Measurements from ENCODE around the gene SYK.
A peak's percentile ranks its signal among the peaks of the same experiment; 100 is the strongest.
"Not testable (repeated sequence)": the region's sequence is repeated elsewhere in the genome, so short reads cannot be mapped to it uniquely, and the experiment has no call there.

Gene SYK

DNA sequence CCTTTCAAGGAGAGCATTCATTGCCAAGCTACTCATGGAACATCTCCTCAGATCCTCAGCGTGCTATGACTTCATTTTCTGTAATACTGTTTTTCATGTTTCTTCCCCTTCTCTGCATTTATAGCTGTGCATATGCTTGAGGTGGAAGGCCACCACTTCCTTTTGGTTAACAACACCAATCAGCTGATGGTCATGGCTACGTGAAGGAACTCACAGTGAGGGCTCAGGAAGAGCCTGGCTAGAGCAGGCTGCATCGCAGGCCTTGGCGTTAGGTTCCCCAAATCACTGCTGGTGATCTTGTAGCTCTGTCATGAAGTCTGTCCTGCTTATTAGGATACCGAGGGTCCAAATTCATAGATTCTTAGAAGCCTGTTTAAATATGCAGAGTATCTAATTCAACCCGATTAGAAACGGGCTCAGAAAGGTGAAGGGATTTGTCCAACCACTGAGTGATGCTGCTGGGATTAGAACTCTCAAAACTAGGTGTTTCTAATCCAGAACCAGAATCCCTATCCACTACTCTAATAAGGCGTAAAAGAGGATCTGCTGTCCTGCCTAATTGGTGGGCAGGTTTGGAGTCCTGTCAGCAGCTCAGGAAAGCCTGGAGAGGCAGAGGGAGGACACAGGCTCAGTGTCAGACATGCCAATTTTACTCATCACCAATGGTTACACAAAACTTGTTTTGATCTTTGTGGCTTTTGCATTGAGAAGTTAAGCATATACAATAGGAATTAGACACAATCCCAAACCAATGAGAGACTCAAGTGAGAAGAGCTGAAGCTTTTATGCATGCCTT is 7.5 kb downstream of the SYK start:
- peak; percentile 94 for FAIRE-seq
- TF ChIP-seq SPI1 (IDR thresholded peaks at IDR 0.05; ENCODE audit: low read depth, low read length) (peak; percentile 36; the same call in 1 of the 2 replicates), POLR2AphosphoS5 (IDR thresholded peaks at IDR 0.05; ENCODE audit: low read depth, low read length) (no peak)
- no peak for DNase-seq (ENCODE audit: insufficient read length, low spot score)

DNA sequence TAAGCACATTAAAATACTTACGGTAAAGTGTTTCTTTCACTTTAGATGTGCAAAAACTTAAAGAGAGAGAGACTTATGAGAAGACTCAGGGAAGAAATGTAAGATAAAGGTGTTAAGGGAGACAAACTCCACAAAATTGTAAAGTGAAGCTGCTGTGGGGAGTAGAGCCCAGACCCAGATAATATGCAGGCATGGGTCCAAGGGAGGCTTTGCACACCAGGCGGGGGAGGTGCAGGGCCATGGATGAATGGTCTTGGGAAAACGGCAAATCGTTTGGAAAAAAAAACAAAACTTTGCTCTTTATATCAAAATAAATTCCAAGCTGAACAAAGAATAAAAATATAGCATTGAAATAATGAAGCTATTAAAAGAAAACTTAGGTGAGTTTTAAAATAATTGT is 9.1 kb downstream of the SYK start:
- FAIRE-seq (peak; percentile 56), DNase-seq (ENCODE audit: insufficient read length, low spot score) (no peak)
- TF ChIP-seq PAX5 (IDR thresholded peaks at IDR 0.05; ENCODE audit: insufficient read depth, low read length, severe bottlenecking) (no peak), SPI1 (IDR thresholded peaks at IDR 0.05; ENCODE audit: low read depth, low read length) (no peak), POLR2AphosphoS5 (IDR thresholded peaks at IDR 0.05; ENCODE audit: low read depth, low read length) (no peak), POU2F2 (IDR thresholded peaks at IDR 0.05; ENCODE audit: low read depth, low read length) (no peak), POLR2A (IDR thresholded peaks at IDR 0.05; ENCODE audit: low read depth, low read length) (no peak), TAF1 (IDR thresholded peaks at IDR 0.05; ENCODE audit: low read depth, low read length) (no peak)

DNA sequence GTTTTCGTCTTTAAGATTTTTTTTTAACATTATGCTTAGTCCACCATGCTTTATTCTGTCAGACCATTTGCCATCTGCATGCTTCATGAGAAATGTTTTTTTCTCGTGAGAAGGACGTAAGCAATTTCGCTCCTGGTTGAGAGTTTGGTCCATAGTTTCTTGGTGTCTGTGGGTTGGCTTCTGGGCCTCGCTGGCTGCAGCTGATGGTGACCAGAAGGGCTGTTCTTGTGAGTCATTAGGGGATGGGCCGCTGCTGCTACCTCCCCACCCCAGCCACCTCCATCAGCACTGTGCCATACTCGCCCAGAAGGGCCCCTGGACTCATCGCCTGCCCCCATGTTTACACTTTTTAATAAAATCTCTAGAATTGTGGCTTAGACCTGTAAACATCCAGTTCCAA is 11.4 kb downstream of the SYK start:
- no peak for DNase-seq (ENCODE audit: insufficient read length, low spot score)
- no peak for FAIRE-seq
- no peak for TF ChIP-seq POU2F2 (IDR thresholded peaks at IDR 0.05; ENCODE audit: low read depth, low read length)
- no peak for TF ChIP-seq POLR2A (IDR thresholded peaks at IDR 0.05; ENCODE audit: low read depth, low read length)
- no peak for TF ChIP-seq PAX5 (IDR thresholded peaks at IDR 0.05; ENCODE audit: insufficient read depth, low read length, severe bottlenecking)

GRCh38 chr9:90813523-90813922 is 11.9 kb downstream of the SYK start:
- TF ChIP-seq PAX5 (IDR thresholded peaks at IDR 0.05; ENCODE audit: insufficient read depth, low read length, severe bottlenecking) (no peak), SPI1 (IDR thresholded peaks at IDR 0.05; ENCODE audit: low read depth, low read length) (no peak), POU2F2 (IDR thresholded peaks at IDR 0.05; ENCODE audit: low read depth, low read length) (no peak), TAF1 (IDR thresholded peaks at IDR 0.05; ENCODE audit: low read depth, low read length) (no peak), POLR2AphosphoS5 (IDR thresholded peaks at IDR 0.05; ENCODE audit: low read depth, low read length) (no peak), POLR2A (IDR thresholded peaks at IDR 0.05; ENCODE audit: low read depth, low read length) (no peak)
- FAIRE-seq (peak; percentile 76), DNase-seq (ENCODE audit: insufficient read length, low spot score) (no peak)

- no peak for TF ChIP-seq TAF1 (IDR thresholded peaks at IDR 0.05; ENCODE audit: low read depth, low read length)
- TF ChIP-seq POU2F2 (IDR thresholded peaks at IDR 0.05; ENCODE audit: low read depth, low read length) = no peak
- FAIRE-seq (peak; percentile 85), DNase-seq (ENCODE audit: insufficient read length, low spot score) (no peak)
These were observed 12.7 kb downstream of the SYK start for GRCh38 chr9:90814355-90814754.

DNA sequence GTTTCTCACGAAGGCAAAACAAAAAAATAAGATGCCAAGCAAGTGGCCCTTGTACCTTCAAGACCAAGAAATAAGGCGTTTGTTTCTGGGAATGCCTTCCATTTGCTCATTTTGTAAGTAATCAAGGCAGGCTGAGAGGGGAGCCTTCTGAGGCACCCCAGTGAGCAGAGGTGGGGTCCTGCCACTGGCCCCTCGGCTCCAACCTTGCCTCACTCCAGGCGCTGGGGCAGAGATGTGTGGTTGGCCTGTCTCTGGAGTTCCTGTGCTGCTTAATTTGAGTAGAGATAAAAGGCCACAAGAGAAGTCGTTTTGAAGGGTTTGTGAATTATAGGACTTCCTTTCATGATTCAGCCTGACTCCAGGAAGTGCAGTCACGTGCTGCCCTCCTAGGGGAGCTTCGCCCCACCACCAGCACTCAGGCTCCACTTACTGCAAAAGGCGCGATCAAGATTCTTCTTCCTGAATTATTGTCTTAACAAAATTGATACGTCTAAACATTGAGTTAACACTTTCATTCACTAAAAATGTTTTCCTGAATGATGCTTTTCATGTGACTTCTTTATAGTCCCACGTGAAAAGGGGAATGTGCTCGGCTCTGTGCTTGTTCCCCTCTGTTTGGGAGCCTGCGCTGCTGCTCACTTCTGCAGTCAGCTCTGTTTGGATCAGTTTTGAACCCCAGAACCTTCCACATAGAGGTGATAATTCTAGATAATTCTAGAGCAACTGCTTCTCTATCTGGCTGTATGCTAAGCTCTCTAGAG is 13.7 kb downstream of the SYK start:
- FAIRE-seq (peak; percentile 80), DNase-seq (ENCODE audit: insufficient read length, low spot score) (no peak)
- TF ChIP-seq SPI1 (IDR thresholded peaks at IDR 0.05; ENCODE audit: low read depth, low read length) = no peak
- TF ChIP-seq POU2F2 (IDR thresholded peaks at IDR 0.05; ENCODE audit: low read depth, low read length) = no peak
- TF ChIP-seq POLR2A (IDR thresholded peaks at IDR 0.05; ENCODE audit: low read depth, low read length) = no peak
- TF ChIP-seq PAX5 (IDR thresholded peaks at IDR 0.05; ENCODE audit: insufficient read depth, low read length, severe bottlenecking) = no peak
- TF ChIP-seq TAF1 (IDR thresholded peaks at IDR 0.05; ENCODE audit: low read depth, low read length) = no peak
- no peak for TF ChIP-seq POLR2AphosphoS5 (IDR thresholded peaks at IDR 0.05; ENCODE audit: low read depth, low read length)

DNA sequence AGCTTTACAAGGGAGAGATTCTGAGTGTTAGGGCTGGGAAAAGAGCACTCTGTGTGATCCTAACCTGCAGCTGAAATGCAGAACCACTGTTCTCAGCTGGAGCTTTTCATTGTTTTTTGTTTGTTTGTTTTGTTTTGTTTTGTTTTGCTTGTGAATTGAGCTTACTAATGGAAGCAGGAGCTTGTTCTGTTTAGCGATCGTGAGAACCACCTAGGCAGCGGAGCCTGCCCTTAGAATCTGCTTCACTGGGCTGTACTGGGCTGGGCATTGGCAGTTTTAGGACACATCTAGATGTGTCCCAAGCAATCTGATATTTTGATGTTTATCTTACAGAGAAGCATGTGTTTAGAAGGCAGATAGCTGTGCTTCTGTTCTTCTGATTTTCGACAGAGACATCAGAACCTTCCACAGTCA is 14.3 kb downstream of the SYK start:
- no peak for DNase-seq (ENCODE audit: insufficient read length, low spot score)
- TF ChIP-seq POLR2AphosphoS5 (IDR thresholded peaks at IDR 0.05; ENCODE audit: low read depth, low read length) = no peak
- FAIRE-seq = peak; percentile 20

DNA sequence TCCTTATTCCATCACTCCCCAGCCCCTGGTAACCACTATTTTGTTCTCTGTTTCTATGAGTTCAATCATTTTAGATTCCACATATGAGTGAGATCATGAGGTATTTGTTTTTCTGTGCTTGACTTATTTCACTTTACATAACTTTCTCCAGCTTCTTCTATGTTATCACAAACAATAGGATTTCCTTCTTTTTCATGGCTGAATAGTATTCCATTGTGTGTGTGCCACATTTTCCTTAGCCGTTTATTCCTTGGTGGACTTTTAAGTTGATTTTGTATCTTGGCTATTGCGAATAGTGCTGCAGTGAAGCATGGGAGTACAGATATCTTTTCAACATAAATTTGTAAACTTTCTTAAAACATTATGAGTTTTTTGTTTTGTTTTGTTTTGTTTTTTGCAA is 15.1 kb downstream of the SYK start:
- TF ChIP-seq POLR2A (IDR thresholded peaks at IDR 0.05; ENCODE audit: low read depth, low read length) (no peak), PAX5 (IDR thresholded peaks at IDR 0.05; ENCODE audit: insufficient read depth, low read length, severe bottlenecking) (no peak), SPI1 (IDR thresholded peaks at IDR 0.05; ENCODE audit: low read depth, low read length) (no peak), POU2F2 (IDR thresholded peaks at IDR 0.05; ENCODE audit: low read depth, low read length) (no peak), POLR2AphosphoS5 (IDR thresholded peaks at IDR 0.05; ENCODE audit: low read depth, low read length) (no peak), TAF1 (IDR thresholded peaks at IDR 0.05; ENCODE audit: low read depth, low read length) (no peak)
- DNase-seq (ENCODE audit: insufficient read length, low spot score) = no peak
- FAIRE-seq = peak; percentile 13

DNA sequence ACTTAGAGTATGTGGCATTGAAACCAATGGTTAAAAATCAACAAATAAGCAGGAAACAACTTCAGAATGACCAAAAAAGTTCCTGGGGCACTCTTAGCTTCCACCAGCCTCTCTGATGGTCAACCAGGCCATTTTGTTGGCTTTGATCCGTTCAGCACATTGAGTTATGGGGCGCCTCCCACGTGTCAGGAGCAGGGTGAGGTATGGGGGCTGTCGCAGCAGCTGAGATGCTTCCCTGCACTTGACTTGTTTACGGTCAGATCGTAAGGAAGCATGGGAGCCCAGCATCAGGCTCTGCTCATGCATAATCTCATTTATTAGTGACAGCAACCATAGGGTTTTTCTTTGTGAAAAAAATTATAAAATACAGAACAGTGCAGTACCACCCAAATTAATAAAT is 16.7 kb downstream of the SYK start:
- DNase-seq (ENCODE audit: insufficient read length, low spot score) (no peak), FAIRE-seq (no peak)
- TF ChIP-seq POLR2A (IDR thresholded peaks at IDR 0.05; ENCODE audit: low read depth, low read length) = no peak
- TF ChIP-seq TAF1 (IDR thresholded peaks at IDR 0.05; ENCODE audit: low read depth, low read length) = no peak
- TF ChIP-seq PAX5 (IDR thresholded peaks at IDR 0.05; ENCODE audit: insufficient read depth, low read length, severe bottlenecking) = no peak
- TF ChIP-seq POLR2AphosphoS5 (IDR thresholded peaks at IDR 0.05; ENCODE audit: low read depth, low read length) = no peak
- no peak for TF ChIP-seq SPI1 (IDR thresholded peaks at IDR 0.05; ENCODE audit: low read depth, low read length)
- no peak for TF ChIP-seq POU2F2 (IDR thresholded peaks at IDR 0.05; ENCODE audit: low read depth, low read length)

- not testable (repeated sequence) for DNase-seq (ENCODE audit: insufficient read length, low spot score); FAIRE-seq
These were observed 18.8 kb downstream of the SYK start for GRCh38 chr9:90820406-90820805.

DNA sequence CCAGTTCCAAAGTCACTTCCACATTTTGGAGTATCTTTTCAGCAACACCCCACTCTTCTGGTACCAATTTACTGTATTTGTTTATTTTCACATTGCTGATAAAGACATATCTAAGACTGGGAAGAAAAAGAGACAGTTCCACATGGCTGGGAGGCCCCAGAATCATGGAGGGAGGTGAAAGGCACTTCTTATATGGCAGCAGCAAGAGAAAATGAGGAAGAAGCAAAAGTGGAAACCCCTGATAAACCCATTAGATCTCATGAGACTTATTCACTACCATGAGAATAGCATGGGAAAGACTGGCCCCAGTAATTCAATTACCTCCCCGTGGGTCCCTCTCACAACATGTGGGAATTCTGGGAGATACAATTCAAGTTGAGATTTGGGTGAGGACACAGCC is 19.6 kb downstream of the SYK start:
- FAIRE-seq; DNase-seq (ENCODE audit: insufficient read length, low spot score): not testable (repeated sequence)

Data from GM12891 (cell line).